ENCODE data around the gene PRRT1B.
"Not testable (repeated sequence)": the region's sequence is repeated elsewhere in the genome, so short reads cannot be mapped to it uniquely, and the experiment has no call there.

Gene PRRT1B

DNA sequence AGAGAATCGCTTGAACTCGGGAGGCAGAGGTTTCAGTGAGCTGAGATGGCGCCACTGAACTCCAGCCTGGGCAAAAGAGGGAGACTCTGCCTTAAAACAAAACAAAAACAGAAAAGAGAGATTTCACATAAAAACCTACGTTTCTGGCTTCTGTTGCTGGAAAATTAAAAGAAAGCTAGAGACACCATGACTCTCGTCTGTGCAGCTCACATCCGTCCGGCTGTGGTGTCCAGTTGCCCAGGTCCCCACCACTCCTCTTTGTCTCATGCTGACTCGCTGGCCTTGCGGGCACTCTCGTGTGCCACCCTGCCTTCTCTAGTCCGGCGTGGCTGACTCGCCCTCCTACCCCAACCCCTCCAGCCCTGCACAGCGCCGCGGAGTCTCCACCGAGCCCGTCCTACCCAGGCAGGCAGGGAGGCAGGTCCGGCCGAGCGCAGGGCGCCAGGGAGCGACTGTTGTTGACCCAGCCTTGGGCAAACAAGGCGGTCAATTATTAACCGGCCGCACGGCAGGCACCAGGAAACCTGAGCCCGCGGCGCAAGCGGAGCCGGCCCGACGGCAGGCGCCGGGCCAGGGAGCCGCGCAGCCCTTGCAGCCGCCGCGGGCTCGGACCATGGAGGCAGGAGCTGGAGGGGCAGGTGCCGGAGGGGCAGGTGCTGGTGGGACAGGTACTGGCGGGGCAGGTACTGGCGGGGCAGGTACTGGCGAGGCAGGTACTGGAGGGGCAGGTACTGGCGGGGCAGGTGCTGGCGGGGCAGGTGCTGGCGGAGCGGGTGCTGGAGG is at the start of gene PRRT1B:
Gene PRRT1B, plus strand, starts transcription at position 521 of the 783 bp plus-strand sequence. Its CDS starts 93 bp downstream, at position 614.
- Mint-ChIP-seq H3K36me3 (ENCODE audit: low read depth) (peaks cover 1% of the 10 kb centered on the region), H3K27me3 (ENCODE audit: low read depth) (peaks cover 64% of the 10 kb centered on the region), H3K4me3 (peak within 1 kb of the TSS; percentile 16), H3K9me3 (peaks cover 13% of the 10 kb centered on the region), H3K27ac (no peak within 1 kb of the TSS), H3K4me1 (ENCODE audit: low read depth) (peaks cover 4% of the 10 kb centered on the region)

DNA sequence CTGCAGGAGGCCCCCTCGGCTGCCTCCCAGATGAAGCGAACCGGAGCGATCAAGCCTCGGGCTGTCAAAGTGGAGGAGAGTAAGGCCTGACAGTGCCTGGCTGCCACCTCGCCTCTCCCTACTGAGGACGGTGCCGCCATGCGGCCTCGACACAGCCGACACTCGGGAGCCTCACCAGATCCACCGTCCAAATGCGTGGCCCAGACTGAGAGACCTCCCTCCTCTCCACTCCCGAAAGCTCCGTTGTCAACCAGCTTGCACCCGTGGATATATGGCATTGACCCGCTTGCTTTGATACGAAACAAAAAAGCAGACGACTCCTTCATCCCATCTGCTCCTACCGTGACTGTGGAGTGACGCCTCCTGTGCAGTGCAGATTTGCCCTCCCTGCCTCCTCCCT is 49.5 kb upstream of the PRRT1B start:
- Mint-ChIP-seq H3K9me3 (no peaks in the 10 kb centered on the region), H3K27ac (no peak overlapping the region), H3K4me3 (no peak overlapping the region), H3K27me3 (ENCODE audit: low read depth) (no peaks in the 10 kb centered on the region), H3K36me3 (ENCODE audit: low read depth) (peaks cover 48% of the 10 kb centered on the region), H3K4me1 (ENCODE audit: low read depth) (peaks cover 19% of the 10 kb centered on the region)

DNA sequence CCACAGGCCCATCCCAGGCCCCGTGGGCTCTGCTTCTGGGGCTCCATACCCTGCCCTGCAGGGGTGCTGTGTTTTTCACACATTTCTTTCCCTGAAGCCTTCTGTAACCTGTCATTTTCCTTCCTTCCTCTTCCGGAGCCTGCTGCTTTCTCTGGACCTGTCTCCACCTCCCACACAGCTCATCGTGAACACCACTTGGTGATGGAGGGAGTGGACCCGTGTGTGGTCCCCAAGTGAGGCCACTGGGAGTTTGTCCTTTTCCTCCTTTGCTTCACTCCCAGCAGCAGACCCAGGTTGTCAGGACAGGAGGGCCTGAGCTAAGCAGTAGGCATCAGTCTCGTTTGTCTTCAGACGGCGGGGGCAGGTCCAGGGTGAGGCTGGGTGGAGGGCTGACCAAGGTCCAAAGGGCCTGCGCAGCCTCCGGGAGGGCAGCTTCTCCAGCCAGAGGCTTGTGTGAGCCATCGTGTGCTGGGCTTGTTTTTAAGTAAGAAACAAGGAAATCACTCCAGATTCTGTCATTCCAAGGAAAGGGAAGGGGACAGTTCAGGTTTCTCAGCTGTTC is 48.4 kb upstream of the PRRT1B start:
- Mint-ChIP-seq H3K27me3 (ENCODE audit: low read depth) (no peaks in the 10 kb centered on the region), H3K4me1 (ENCODE audit: low read depth) (peaks cover 27% of the 10 kb centered on the region), H3K4me3 (no peak overlapping the region), H3K27ac (no peak overlapping the region), H3K36me3 (ENCODE audit: low read depth) (peaks cover 41% of the 10 kb centered on the region), H3K9me3 (no peaks in the 10 kb centered on the region)

DNA sequence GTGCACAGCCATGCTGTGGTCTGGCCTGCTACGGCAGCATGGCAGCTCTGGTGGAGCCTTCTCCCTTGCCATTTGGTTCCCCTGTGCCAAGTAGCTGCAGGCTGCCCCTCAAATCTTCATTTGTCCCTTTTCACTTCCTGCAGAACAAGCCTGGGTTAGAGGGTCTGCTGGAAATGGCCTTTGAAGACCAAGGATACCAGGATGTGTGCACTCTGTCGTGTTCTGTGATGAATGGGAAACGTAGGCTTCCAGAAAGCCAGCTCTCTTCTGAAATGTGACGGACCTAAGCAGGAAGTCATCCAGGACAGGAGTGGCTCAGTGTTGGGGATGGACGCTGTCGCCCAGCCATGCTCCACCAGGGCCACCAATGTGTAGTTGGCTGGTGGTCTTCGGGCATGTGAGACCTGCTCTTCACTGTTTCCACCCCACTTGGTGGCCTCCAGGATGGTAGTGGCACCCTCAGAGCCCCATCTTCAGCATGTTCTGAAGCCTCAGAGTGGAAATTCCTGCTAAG is 46.0 kb upstream of the PRRT1B start:
- peak overlapping the region; percentile 93 for H3K27ac Mint-ChIP-seq
- peaks cover 36% of the 10 kb centered on the region for H3K4me1 Mint-ChIP-seq (ENCODE audit: low read depth)
- H3K4me3 Mint-ChIP-seq, result no peak overlapping the region
- no peaks in the 10 kb centered on the region for H3K27me3 Mint-ChIP-seq (ENCODE audit: low read depth)
- peaks cover 29% of the 10 kb centered on the region for H3K36me3 Mint-ChIP-seq (ENCODE audit: low read depth)
- H3K9me3 Mint-ChIP-seq, result no peaks in the 10 kb centered on the region

DNA sequence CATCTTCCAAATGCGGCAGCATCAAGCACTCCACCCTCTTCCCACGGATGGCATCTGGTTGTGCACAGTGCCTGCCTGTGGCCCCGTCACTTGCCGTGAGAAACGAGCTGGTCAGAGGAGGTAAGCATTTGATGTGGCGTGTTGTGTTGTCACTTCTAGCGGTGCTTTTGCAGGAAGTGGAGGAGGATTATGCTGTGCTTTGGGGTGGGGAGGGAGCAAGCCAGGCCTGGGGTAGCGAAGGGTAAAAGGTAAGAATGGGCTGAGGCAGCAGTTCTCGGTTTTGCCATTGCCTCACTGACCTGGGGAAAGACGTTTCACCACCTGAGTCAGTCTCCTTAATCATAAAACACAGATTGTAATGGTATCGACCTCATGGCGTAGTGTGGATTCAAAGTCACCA is 44.9 kb upstream of the PRRT1B start:
- peak overlapping the region; percentile 84 for H3K4me3 Mint-ChIP-seq
- peaks cover 27% of the 10 kb centered on the region for H3K36me3 Mint-ChIP-seq (ENCODE audit: low read depth)
- peak overlapping the region; percentile 93 for H3K27ac Mint-ChIP-seq

DNA sequence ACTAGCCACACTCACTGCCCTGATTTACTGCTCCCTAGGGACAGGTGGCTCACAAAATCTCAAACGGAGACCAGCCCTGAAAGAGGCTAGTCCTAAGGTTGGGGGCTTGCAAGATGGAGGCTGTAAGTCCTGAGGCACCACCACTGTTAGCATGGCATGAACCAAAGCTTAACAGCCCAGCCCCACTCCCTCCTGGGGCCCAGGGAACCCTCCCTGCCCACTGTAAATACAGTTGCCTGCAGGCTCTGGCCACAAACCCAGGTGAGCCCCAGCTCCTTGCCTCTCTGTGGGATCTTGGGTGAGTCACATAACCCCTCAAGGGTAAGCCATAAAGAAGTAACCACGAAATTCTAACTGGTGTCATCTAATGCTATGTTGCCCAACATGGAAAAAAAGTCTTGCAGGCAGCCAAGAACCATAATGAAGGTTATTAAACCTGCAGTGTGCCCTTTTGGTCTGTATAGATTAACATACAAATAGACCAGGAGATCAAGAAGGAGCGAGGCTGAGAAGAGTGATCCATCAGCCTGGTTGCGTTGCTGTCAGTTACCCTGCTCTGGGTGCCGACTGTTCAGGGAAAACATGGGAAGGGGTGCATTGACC is 44.3 kb upstream of the PRRT1B start:
- Mint-ChIP-seq H3K36me3 (ENCODE audit: low read depth) (peaks cover 27% of the 10 kb centered on the region), H3K9me3 (no peaks in the 10 kb centered on the region), H3K27me3 (ENCODE audit: low read depth) (no peaks in the 10 kb centered on the region), H3K27ac (peak overlapping the region; percentile 93), H3K4me1 (ENCODE audit: low read depth) (peaks cover 39% of the 10 kb centered on the region), H3K4me3 (peak overlapping the region; percentile 84)

More for the DNA sequence above, 44.9 kb upstream of the PRRT1B start:
- no peaks in the 10 kb centered on the region for H3K9me3 Mint-ChIP-seq
- H3K27me3 Mint-ChIP-seq (ENCODE audit: low read depth), result no peaks in the 10 kb centered on the region
- peaks cover 39% of the 10 kb centered on the region for H3K4me1 Mint-ChIP-seq (ENCODE audit: low read depth)

DNA sequence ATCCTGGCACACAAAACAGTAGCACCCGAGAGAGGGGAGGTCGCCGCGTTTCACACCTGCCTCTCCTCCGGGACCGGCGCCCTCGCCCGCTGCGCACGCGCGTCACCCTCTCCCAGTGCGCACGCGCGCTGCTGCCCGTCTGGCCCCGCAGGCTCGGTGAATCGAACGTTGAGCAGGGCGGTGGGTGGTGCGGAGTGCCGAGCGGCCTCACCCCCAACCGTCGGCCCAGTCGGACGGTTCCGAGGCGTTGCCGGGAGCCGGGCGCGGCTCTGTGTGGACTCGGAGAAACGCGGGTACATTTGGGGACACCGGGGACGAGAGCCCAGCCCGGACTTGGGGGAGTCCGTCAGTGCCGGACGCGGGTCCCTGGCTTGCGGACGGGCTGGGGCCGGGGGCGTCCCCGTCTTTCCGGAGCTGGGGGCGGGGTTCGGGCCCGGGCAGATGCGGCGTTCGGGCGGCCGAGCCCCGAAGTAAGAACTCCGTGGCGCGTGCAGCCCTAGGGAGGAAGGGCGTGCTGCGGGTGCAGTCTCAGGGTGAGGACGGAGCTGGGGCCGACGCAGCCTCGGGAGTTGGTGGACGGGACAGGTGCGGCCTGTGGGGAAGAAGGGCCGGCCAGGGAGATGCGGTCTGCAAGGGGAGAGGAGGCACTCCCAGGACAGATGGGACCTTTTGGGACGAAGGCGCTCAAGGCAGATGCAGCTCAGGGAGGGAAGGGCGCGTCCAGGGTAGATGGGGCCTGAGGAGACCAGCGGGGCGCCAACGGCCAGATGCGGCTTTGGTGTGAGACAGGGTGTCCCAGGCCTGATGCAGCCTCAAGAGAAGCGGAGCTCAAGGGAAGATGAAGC is 42.3 kb upstream of the PRRT1B start, which contains the start of gene POMT1:
Gene POMT1, plus strand, starts transcription at position 138 of the 845 bp plus-strand sequence. CDS start 1,301 bp downstream, outside the sequence.
- H3K36me3 Mint-ChIP-seq (ENCODE audit: low read depth), result peaks cover 27% of the 10 kb centered on the region
- H3K9me3 Mint-ChIP-seq, result no peaks in the 10 kb centered on the region
- peak within 1 kb of the TSS; percentile 85 for H3K27ac Mint-ChIP-seq
- peak within 1 kb of the TSS; percentile 95 for H3K4me3 Mint-ChIP-seq
- H3K27me3 Mint-ChIP-seq (ENCODE audit: low read depth), result no peaks in the 10 kb centered on the region
- H3K4me1 Mint-ChIP-seq (ENCODE audit: low read depth), result peaks cover 36% of the 10 kb centered on the region

DNA sequence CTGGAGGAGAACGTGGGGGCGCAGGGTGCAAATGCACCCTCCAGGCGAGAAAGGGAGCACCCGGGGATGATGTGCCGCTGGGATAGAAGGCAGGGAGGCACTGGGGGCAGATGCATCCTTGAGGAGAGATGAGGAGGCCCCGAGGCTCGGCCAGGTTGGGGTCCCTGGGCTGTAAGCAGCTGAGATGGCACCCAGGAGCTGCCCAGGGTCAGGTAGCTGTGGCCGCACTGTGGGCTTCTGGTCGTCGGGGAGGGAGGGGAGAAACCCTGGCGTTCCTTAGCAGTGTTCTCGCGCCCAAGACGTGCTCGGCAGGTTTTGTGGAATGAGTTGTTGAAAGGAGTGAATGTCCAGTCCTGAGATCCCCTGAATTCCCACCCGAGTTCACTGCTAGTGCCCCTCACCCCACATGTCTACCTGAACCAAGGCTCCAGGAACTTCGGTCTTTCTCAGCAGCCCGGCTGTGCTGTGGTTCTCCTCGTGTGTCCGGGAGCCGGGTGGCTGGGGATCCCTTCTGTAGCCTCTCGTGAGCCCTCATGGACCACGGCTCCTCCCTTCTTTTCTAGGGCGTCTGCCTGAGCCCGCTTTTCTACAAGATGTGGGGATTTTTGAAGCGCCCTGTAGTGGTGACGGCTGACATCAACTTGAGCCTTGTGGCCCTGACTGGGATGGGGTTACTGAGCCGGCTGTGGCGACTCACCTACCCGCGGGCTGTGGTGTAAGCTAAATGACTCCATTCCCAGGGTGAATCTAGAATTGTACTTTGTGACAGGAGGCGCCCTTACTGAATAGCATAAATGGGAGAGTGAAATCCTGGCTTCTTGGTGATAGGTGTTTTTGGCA is 41.5 kb upstream of the PRRT1B start:
- Mint-ChIP-seq H3K36me3 (ENCODE audit: low read depth) (peaks cover 26% of the 10 kb centered on the region), H3K4me3 (peak overlapping the region; percentile 95), H3K9me3 (no peaks in the 10 kb centered on the region), H3K4me1 (ENCODE audit: low read depth) (peaks cover 36% of the 10 kb centered on the region), H3K27ac (peak overlapping the region; percentile 85), H3K27me3 (ENCODE audit: low read depth) (no peaks in the 10 kb centered on the region)

DNA sequence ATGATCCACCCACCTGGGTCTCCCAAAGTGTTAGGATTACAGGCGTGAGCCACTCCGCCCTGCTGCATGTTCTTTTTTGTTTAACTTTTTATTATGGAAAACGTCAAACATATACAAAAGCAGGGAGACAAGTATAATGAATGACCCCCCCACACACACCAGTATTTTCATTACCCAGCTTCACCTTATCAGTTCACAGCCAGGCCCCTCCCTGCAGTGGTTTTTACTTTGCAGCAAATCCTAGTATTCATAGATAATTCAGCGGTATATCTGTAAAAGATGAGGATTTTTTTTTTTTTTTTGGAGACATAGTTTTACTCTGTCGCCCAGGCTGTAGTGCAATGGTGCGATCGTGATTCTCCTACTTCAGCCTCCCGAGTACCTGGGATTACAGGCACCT is 40.3 kb upstream of the PRRT1B start:
- Mint-ChIP-seq H3K27ac (no peak overlapping the region), H3K4me3 (peak overlapping the region; percentile 95), H3K36me3 (ENCODE audit: low read depth) (peaks cover 23% of the 10 kb centered on the region), H3K9me3 (no peaks in the 10 kb centered on the region), H3K4me1 (ENCODE audit: low read depth) (peaks cover 27% of the 10 kb centered on the region), H3K27me3 (ENCODE audit: low read depth) (no peaks in the 10 kb centered on the region)

DNA sequence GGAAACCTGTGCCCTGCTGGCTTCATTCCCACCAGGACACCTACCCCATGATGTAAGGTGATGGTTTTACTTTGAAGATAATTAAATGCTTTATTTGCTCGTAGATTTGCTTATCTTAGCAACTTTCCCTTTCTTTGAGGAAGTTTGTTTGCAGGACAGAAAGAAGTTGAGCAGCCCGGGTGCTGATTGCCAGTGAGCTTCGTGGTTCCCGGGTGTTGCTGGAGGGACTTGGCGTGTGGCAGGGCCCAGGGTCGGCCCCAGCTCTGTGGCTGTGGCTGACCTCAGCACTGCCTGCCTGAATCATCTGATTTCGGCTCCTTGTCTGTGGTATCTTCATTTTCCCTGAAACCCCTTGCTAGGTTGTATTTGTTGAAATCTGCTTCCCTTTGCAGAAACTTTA is 33.9 kb upstream of the PRRT1B start:
- H3K4me1 Mint-ChIP-seq (ENCODE audit: low read depth), result no peaks in the 10 kb centered on the region
- no peak overlapping the region for H3K4me3 Mint-ChIP-seq
- no peak overlapping the region for H3K27ac Mint-ChIP-seq
- peaks cover 28% of the 10 kb centered on the region for H3K36me3 Mint-ChIP-seq (ENCODE audit: low read depth)
- H3K9me3 Mint-ChIP-seq, result no peaks in the 10 kb centered on the region
- H3K27me3 Mint-ChIP-seq (ENCODE audit: low read depth), result no peaks in the 10 kb centered on the region

DNA sequence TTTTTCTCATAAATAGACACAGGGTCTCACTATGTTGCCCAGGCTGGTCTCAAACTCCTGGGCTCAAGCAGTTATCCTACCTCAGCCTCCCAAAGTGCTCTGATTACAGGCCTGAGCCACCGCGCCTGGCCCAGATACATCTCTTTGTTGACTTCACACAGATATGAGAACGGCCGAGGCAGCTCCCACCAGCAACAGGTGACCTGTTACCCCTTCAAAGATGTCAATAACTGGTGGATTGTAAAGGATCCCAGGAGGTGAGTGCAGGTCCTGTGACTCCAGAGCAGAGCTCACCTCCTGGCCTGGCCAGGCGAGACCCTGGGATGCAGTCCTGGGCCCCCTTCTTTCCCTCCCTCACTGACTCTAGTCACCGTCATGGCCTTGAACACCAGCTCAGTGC is 33.4 kb upstream of the PRRT1B start:
- no peaks in the 10 kb centered on the region for H3K9me3 Mint-ChIP-seq
- no peaks in the 10 kb centered on the region for H3K4me1 Mint-ChIP-seq (ENCODE audit: low read depth)
- H3K36me3 Mint-ChIP-seq (ENCODE audit: low read depth), result peaks cover 26% of the 10 kb centered on the region
- no peak overlapping the region for H3K4me3 Mint-ChIP-seq
- H3K27me3 Mint-ChIP-seq (ENCODE audit: low read depth), result no peaks in the 10 kb centered on the region
- H3K27ac Mint-ChIP-seq, result no peak overlapping the region

DNA sequence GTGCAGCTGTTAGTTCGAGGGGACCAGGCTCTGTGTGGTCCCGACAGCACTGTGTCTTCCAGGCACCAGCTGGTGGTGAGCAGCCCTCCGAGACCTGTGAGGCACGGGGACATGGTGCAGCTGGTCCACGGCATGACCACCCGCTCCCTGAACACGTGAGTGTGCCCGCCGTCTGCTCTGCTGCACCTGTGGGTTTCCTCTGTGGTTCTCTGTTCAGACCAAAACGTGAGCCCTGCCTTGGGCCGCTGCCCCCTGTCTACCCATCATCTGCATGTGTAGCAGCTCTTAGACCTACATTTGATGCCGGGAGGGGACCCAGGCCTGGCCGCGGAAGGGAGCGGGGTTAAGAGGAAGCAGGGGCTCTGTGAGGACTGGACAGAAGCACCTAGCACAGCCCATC is 32.1 kb upstream of the PRRT1B start:
- Mint-ChIP-seq H3K27me3 (ENCODE audit: low read depth) (no peaks in the 10 kb centered on the region), H3K27ac (no peak overlapping the region), H3K9me3 (no peaks in the 10 kb centered on the region), H3K4me1 (ENCODE audit: low read depth) (no peaks in the 10 kb centered on the region), H3K4me3 (no peak overlapping the region), H3K36me3 (ENCODE audit: low read depth) (peaks cover 31% of the 10 kb centered on the region)

DNA sequence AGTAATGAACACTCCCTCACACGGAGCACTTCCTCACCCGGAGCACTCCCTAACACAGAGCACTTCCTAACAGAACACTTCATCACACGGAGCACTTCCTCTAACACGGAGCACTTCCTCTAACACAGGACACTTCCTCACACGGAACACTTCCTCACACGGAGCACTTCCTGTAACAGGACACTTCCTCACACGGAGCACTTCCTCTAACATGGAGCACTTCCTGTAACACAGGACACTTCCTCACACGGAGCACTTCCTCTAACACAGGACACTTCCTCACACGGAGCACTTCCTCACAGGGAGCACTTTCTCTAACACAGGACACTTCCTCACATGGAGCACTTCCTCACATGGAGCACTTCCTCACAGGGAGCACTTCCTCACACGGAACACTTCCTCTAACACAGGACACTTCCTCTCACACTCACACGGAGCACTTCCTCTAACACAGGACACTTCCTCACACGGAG is 29.7 kb upstream of the PRRT1B start:
- not testable (repeated sequence) for H3K4me1 Mint-ChIP-seq (ENCODE audit: low read depth); H3K27ac Mint-ChIP-seq; H3K4me3 Mint-ChIP-seq; H3K9me3 Mint-ChIP-seq; H3K27me3 Mint-ChIP-seq (ENCODE audit: low read depth)
- H3K36me3 Mint-ChIP-seq (ENCODE audit: low read depth), result peaks cover 38% of the 10 kb centered on the region
